HEK293T (cell line): Measurements from ENCODE around the gene CCDC38.

Source experiments
- ARNT ChIP-seq: fragments of 450-650 bp; IDR thresholded peaks from 2 replicates; pipeline ENCODE4 v1.6.1; 2017; ENCODE audit warnings: mild to moderate bottlenecking
- BHLHE40 ChIP-seq: fragments of 450-650 bp; IDR thresholded peaks from 2 replicates; pipeline ENCODE4 v1.6.1; 2016; ENCODE audit warnings: mild to moderate bottlenecking, moderate library complexity, borderline replicate concordance
- CTBP1 ChIP-seq: fragments of 450-650 bp; IDR thresholded peaks from 2 replicates; pipeline ENCODE4 v1.6.1; 2016; ENCODE audit warnings: borderline replicate concordance
- ELF4 ChIP-seq: fragments of 450-650 bp; IDR thresholded peaks from 2 replicates; pipeline ENCODE4 v1.6.1; 2017; ENCODE audit warnings: antibody characterized with exemption
- FOXA1 ChIP-seq: fragments of 450-650 bp; IDR thresholded peaks from 2 replicates; pipeline ENCODE4 v1.6.1; 2016; ENCODE audit warnings: mild to moderate bottlenecking
- FOXK2 ChIP-seq: fragments of 450-650 bp; IDR thresholded peaks from 2 replicates; pipeline ENCODE4 v1.6.1; 2016; ENCODE audit warnings: mild to moderate bottlenecking
- FOXM1 ChIP-seq: fragments of 450-650 bp; IDR thresholded peaks from 2 replicates; pipeline ENCODE4 v1.6.1; 2017; ENCODE audit warnings: mild to moderate bottlenecking, borderline replicate concordance
- HDGF ChIP-seq: fragments of 450-650 bp; IDR thresholded peaks from 2 replicates; pipeline ENCODE4 v1.6.1; 2017; ENCODE audit warnings: antibody characterized with exemption, borderline replicate concordance
- LEF1 ChIP-seq: fragments of 450-650 bp; IDR thresholded peaks from 2 replicates; pipeline ENCODE4 v1.6.1; 2017; ENCODE audit warnings: mild to moderate bottlenecking, borderline replicate concordance
- SP1 ChIP-seq: fragments of 450-650 bp; IDR thresholded peaks from 2 replicates; pipeline ENCODE4 v1.6.1; 2017
- SUZ12 ChIP-seq: fragments of 450-650 bp; IDR thresholded peaks from 2 replicates; pipeline ENCODE4 v1.6.1; 2016; ENCODE audit warnings: mild to moderate bottlenecking
- TARDBP ChIP-seq: fragments of 450-650 bp; IDR thresholded peaks from 2 replicates; pipeline ENCODE4 v1.6.1; 2016
- ZNF384 ChIP-seq: fragments of 450-650 bp; IDR thresholded peaks from 2 replicates; pipeline ENCODE4 v1.6.1; 2016

- TF ChIP-seq CTBP1: no peak
- no peak for TF ChIP-seq SUZ12
- TF ChIP-seq FOXA1: no peak
- no peak for TF ChIP-seq FOXM1
- TF ChIP-seq BHLHE40: no peak
- no peak for TF ChIP-seq HDGF
- no peak for TF ChIP-seq FOXK2
- TF ChIP-seq SP1: no peak
- TF ChIP-seq ELF4: no peak
- no peak for TF ChIP-seq TARDBP
- TF ChIP-seq ZNF384: no peak
- no peak for TF ChIP-seq ARNT
- TF ChIP-seq LEF1: no peak
Observed at GRCh38 chr12:95980437-95980836, 38.0 kb upstream of the CCDC38 start.
